Testis (tissue), 2 donors: ENCODE measurements around the gene SDK2.

Experiments used
- CTCF ChIP-seq, 3 experiments: fragments of 450-650 bp in 2 of 3; fragments of 200-600 bp in 1 of 3; sonication (generic) in 1 of 3; IDR thresholded peaks; one replicate each; pipeline ENCODE4 v1.5.1; 2016 to 2019; ENCODE audit warnings: antibody characterized with exemption in 3 of 3, mild to moderate bottlenecking in 2 of 3, moderate library complexity in 1 of 3
- POLR2A ChIP-seq: fragments of 450-650 bp; IDR thresholded peaks from one replicate; pipeline ENCODE4 v1.6.1; 2017; ENCODE audit warnings: antibody characterized with exemption, mild to moderate bottlenecking, moderate library complexity

GRCh38 chr17:73623818-73624217, 20.4 kb downstream of the SDK2 start:
- TF ChIP-seq POLR2A: no peak
- no peak for TF ChIP-seq CTCF (IDR thresholded peaks at IDR 0.05)
